NCI-H446 (cell line): ENCODE measurements around the gene FBXO24.

ENCODE experiments used
- DNase-seq, 2 experiments: peaks; one replicate each; lab custom pipeline; 2025; lab: John Stamatoyannopoulos, UW

Gene FBXO24

DNA sequence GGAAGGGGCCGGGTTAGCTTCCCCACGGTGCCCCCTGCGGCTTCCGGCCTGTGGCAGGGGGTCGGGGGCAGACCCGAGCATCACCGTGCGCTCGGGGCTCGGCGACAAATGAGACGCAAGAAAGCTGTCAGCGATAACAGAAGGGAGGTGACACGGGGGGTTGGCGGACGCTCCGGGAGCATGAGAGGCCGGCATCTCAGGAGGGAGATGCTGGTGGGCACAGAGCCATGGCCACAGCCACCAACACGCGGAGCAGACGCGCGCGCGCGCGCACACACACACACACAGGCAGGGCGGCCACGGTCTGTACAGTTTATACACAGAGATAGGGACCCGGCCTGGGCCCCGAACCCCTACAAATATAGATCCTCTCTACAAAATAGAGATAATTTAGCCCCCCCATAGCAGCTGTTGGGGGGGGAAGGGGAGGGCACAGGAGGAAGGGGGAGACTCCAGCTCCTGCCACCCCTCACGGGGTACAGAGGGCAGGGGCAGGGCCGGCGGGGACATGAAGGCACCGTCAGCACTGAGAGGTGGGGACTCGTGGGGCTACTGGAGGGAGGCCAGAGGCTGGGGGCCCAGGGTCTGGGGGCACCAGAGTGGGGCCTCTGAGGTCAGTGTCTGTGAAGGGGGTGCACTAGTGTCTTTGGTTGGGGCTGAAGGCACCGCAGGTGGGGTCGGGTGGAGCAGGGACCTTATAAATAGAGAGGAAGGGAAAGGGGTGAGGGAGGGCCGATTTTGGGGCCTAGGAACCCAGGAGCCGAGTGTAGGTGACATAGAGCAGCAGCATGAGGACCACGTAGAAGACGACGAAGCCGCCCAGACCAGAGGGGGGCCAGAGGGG lies 11.5 kb upstream of the FBXO24 start:
- DNase-seq = no peak

DNA sequence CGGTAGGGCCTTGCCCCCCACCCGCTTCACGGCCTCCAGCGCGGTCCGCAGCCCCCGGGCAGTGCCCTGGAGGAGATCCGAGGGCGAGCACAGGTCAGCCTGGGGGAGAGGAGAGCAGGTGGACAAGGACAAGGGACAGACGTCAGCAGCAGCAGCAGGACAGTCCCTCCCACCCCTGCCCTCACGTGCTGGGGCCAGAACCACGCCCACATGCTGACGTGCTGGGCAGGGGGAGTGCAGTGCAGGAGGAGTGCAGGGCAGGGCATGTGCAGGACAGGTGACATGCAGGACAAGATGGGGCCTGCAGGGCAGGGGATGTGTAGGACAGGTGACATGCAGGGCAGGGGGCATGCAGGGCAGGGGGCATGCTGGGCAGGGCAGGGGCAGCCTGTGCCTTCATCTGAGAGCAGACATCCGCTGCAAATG lies 10.9 kb upstream of the FBXO24 start:
- no peak for DNase-seq

GRCh38 chr7:100575746-100576383 lies 10.3 kb upstream of the FBXO24 start:
- DNase-seq = no peak

DNA sequence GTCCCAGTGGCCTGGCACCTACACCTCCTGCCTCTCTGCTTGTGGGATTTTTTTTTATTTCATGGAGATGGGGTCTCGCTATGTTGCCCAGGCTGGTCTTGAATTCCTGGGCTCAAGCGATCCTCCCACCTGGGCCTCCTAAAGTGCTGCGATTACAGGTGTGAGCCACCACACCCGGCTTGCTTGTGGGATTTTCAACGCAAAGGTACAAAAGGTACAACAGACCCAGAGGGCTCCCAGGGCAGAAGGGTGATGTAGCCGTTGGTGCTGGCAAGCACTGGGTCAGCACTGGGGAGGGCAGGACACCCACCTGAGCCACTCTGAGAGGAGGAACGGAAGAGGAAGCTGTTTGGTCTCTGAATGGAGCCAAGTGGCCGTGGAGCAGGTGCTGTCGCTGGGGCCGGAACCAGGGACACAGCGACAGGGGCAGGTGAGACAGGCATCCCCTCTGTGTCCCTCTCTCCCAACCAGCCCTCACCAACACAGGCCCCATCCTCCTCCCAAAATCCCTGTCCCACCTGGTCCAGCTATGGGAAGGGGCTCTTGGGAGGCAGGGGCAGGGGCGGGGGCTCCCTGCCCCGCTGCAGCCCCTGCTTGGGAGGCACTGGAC lies 9.6 kb upstream of the FBXO24 start:
- DNase-seq = no peak

DNA sequence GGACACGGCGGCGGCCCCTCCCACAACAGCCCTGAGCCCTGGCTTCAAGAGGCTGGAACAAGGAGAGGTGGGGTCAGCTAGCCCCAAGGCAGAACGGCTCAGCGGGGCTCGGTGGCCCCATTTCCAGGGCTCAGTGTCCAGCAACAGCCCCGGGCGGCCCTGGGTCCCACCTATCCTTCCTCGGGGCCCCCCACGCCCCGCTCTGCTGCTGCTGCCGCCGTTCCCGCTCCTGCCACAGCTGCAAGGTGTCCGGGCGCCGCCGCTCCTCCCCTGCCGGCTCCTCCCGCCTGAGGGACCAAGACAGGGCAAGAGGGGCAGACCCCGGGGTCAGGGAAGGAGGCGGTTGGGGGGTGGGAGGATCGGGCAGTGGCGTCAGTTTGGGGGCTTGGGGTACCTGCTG lies 9.0 kb upstream of the FBXO24 start:
- no peak for DNase-seq

GRCh38 chr7:100577507-100577906 lies 8.6 kb upstream of the FBXO24 start:
- no peak for DNase-seq

DNA sequence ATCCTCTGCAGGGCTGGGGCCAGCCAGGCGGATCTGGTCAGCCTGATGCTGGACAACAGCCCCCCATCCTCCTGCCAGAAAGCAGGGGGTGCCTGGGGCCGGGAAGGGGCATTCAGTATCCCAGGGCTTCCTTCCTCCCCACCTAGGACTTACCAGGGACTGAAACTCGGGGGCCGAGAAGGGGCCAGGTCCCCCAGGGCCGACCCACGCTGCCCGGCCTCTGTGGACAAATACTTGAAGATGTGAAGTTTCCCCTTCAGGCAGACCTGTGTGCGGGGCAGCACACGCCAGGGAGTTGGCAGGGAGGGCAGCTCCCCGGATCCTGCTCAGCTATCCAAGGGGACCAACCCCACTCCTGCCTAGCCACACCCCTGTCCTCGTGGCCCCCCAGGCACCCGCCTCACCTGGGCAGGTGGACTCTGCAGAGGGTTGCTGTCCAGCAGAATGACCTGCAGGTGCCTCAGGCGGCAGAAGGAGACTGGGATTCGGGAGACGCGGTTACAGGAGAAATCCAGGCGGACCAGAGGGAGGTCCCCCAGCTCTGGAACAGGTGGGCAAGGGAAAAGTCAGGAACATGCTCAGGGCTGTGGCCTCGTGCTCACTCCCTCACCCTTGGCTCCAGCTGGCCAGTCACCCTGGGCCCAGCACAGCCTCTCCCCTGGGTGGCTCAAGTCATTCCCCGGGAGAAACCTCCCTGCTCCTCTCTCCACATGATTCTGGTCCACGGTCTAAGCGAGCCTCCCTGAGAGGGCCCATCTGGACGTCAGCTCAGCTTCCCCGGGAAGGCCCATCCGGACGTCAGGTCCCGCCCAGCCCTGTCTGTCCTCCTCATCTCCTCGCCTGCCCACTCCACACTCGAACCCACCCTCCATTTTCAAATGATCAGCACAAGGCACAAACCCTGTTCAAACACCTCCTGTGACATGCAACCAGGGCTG lies 7.6 kb upstream of the FBXO24 start:
- DNase-seq = no peak

GRCh38 chr7:100580466-100581283 lies 5.5 kb upstream of the FBXO24 start:
- no peak for DNase-seq

GRCh38 chr7:100582041-100582579 lies 4.0 kb upstream of the FBXO24 start:
- no peak for DNase-seq

GRCh38 chr7:100582650-100583049 lies 3.5 kb upstream of the FBXO24 start:
- no peak for DNase-seq

GRCh38 chr7:100583132-100584053 lies 2.7 kb upstream of the FBXO24 start:
- DNase-seq = no peak

GRCh38 chr7:100584054-100584682 lies 2.0 kb upstream of the FBXO24 start:
- DNase-seq = no peak

- DNase-seq = no peak
Observed at GRCh38 chr7:100584683-100585510, 1.2 kb upstream of the FBXO24 start.

DNA sequence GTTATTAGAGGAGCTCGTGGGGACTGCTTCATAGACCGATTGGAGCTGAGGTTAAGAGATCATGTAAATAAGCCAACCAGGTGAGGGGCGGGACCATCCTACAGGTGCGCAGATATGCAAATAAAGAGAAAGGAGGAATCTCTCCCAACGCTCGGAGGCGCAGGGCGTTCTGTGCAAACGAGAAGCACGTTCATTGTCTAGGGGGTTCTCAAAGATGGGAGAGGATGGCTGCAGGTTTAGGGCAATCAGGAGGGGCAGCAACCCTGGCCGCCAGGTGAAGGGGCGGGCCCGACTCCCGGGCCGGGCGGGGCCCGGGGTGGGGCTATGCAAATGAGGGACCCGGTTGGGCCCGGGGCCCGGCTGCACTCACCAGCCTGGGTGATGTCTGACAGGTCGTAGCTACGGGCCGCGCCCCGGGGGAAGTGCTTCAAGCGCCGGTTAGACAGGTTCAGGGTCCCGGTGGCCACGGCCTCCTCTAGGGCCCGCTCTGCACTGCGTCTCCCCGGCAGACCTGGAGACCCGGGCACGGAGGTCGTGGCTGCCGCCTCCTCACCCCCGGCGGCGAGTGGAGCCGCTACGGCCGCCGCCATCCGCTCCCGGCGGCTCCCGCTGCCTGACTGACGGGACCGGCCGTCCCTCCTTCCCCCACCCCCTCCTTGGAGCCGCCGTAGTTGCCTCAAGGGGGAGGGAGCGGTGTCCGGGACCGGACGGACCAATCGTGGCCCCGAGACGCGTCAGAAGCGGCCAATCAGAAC lies 440 bp upstream of the FBXO24 start, which contains the start of gene LRCH4:
LRCH4 (minus strand) TSS at position 619 of the 755 bp plus-strand sequence; CDS start at position 590, 29 bp downstream.
- no peak for DNase-seq

DNA sequence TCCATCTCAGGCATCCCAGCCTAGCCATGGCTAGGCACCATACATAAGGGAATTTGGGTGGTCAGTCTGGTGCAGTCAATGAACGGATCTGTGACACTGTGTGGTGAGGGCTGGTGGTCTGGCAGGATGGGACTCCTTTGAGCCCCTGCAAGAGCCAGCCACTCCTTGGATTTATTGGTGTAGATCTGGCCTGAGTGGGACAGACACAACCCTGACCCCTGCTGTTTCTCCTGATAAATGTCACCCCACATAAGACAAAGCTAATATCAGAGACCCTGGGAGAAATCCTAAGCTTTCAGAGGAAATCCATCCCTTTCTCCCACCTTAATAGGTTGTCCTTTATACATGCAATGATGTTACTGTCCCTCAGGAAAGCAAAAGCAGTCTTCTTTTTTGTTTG lies 2.3 kb downstream of the FBXO24 start:
- no peak for DNase-seq

DNA sequence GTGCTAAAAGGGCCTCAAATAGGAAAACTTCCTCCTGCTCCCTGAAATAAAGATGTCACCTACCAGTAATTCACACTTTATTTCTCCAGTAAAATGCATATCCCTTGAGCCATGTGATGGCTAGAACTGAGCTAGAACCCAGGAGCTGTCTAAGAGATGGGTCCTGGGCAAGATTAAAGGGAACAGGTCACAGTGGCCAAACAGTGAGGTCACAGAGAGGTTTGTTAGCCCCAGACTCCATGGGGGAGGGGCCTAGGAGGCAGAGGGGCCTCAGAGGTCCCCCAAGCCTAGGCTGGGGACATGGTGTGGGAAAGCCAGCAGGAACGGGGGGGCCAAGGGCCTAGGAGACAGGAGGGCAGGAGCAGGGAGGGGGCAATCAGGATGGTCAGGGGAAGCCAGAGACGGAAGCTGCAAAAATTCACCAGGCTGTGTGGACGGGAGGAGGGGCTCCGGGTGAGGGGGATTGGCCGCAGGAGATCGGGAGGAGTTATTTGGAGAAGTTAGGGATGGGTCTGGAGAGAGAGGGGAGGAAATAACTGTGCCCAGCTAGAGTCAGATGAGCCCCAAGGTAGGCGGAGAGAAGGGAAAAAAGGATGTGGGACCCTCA lies 3.3 kb downstream of the FBXO24 start:
- no peak for DNase-seq
